WTC11 (cell line): ENCODE data around the gene ZNF880.

Source experiments
- CTCF ChIP-seq: fragments of 200-600 bp; IDR thresholded peaks from 2 replicates; pipeline ENCODE4 v1.8.0; 2022; ENCODE audit warnings: antibody characterized with exemption
- ELF4 ChIP-seq: sonication (generic); formaldehyde crosslinking; IDR thresholded peaks from 2 replicates; pipeline ENCODE4 v1.8.1; 2022; ENCODE audit warnings: low read depth, mild to moderate bottlenecking, moderate library complexity, missing genetic modification reagents
- ETV6 ChIP-seq: sonication (generic); formaldehyde crosslinking; IDR thresholded peaks from 2 replicates; pipeline ENCODE4 v1.8.1; 2022; ENCODE audit warnings: mild to moderate bottlenecking, missing genetic modification reagents
- FOXJ3 ChIP-seq: sonication (generic); formaldehyde crosslinking; IDR thresholded peaks from 2 replicates; pipeline ENCODE4 v1.9.0; 2021; ENCODE audit warnings: missing genetic modification reagents, mild to moderate bottlenecking, borderline replicate concordance
- JUN ChIP-seq: sonication (generic); formaldehyde crosslinking; IDR thresholded peaks from 2 replicates; pipeline ENCODE4 v1.8.0; 2023; ENCODE audit warnings: mild to moderate bottlenecking, missing genetic modification reagents
- NFATC4 ChIP-seq: fragments of 250-450 bp; sonication (Bioruptor Pico); IDR thresholded peaks from 2 replicates; pipeline ENCODE4 v1.9.0; 2021; ENCODE audit warnings: mild to moderate bottlenecking
- NFYB ChIP-seq: sonication (generic); formaldehyde crosslinking; conservative IDR thresholded peaks from 2 replicates; pipeline ENCODE4 v1.8.0; 2022; ENCODE audit warnings: low read depth, missing genetic modification reagents
- PREB ChIP-seq: sonication (generic); formaldehyde crosslinking; IDR thresholded peaks from 2 replicates; pipeline ENCODE4 v1.8.1; 2022; ENCODE audit warnings: mild to moderate bottlenecking, missing genetic modification reagents, moderate library complexity, borderline replicate concordance
- SMAD3 ChIP-seq: sonication (generic); formaldehyde crosslinking; IDR thresholded peaks from 2 replicates; pipeline ENCODE4 v1.8.0; 2022; ENCODE audit warnings: missing genetic modification reagents, mild to moderate bottlenecking, borderline replicate concordance
- TP53 ChIP-seq: sonication (generic); formaldehyde crosslinking; IDR thresholded peaks from 2 replicates; pipeline ENCODE4 v1.8.1; 2023; ENCODE audit warnings: mild to moderate bottlenecking, missing genetic modification reagents
- USF1 ChIP-seq: sonication (generic); formaldehyde crosslinking; IDR thresholded peaks from 2 replicates; pipeline ENCODE4 v1.8.0; 2022; ENCODE audit warnings: mild to moderate bottlenecking, missing genetic modification reagents

- TF ChIP-seq JUN (CRISPR knock-in tag) (no peak), ELF4 (CRISPR knock-in tag) (no peak), CTCF (no peak), TP53 (CRISPR knock-in tag) (no peak), FOXJ3 (CRISPR knock-in tag) (no peak), ETV6 (CRISPR knock-in tag) (no peak), USF1 (CRISPR knock-in tag) (no peak), PREB (CRISPR knock-in tag) (no peak), NFATC4 (CRISPR knock-in tag) (no peak), SMAD3 (CRISPR knock-in tag) (no peak), NFYB (CRISPR knock-in tag) (no peak)
Observed at GRCh38 chr19:52369559-52370340, at the start of gene ZNF880.
